ENCODE data around the gene ZBTB45.

ZBTB45 gene

GRCh38 chr19:58513694-58514563, 5.7 kb downstream of the ZBTB45 start:
- Histone ChIP-seq H3K4me2 (ENCODE audit: low read length) (peak overlapping the region; percentile 50), H3K4ac (ENCODE audit: low read depth, low read length) (no peak overlapping the region), H3K79me1 (ENCODE audit: low read length) (peaks cover 5% of the 10 kb centered on the region), H2AK5ac (ENCODE audit: low read length) (peak overlapping the region; percentile 51), H4K8ac (ENCODE audit: low read depth, low read length) (peak overlapping the region; percentile 83), H3K4me3 (ENCODE audit: low read depth, low read length) (peak overlapping the region; percentile 62), H3K27ac (ENCODE audit: low read depth, low read length) (no peak overlapping the region), H3K4me1 (ENCODE audit: control insufficient read depth in 1 of 2, insufficient read depth in 2 of 2, low read length in 2 of 2) (peaks cover 13 to 16% of the 10 kb centered on the region in 2 experiments), H3K9me3 (ENCODE audit: insufficient read depth, low read depth, low read length) (no peaks in the 10 kb centered on the region), H2BK120ac (ENCODE audit: insufficient read depth, low read length, poor library complexity) (no peak overlapping the region), H3K14ac (ENCODE audit: low read length) (peak overlapping the region; percentile 57), H2BK12ac (ENCODE audit: low read length) (no peak overlapping the region), H3K36me3 (ENCODE audit: control insufficient read depth in 1 of 2, insufficient read depth in 2 of 2, low read length in 2 of 2) (peaks cover 26 to 30% of the 10 kb centered on the region in 2 experiments), H2BK5ac (ENCODE audit: low read depth, low read length, poor library complexity) (peak overlapping the region; percentile 5), H3K79me2 (ENCODE audit: control insufficient read depth, insufficient read depth, low read length, poor library complexity) (peaks cover 16% of the 10 kb centered on the region), H2AFZ (ENCODE audit: insufficient read depth, low read length, poor library complexity) (peak overlapping the region; percentile 58), H3K23ac (ENCODE audit: low read length) (no peak overlapping the region), H4K91ac (ENCODE audit: low read depth, low read length) (peak overlapping the region; percentile 81), H3K27me3 (ENCODE audit: insufficient read depth, low read length) (no peaks in the 10 kb centered on the region), H3K18ac (ENCODE audit: low read length) (peak overlapping the region; percentile 68), H4K12ac (ENCODE audit: low read depth, low read length) (peak overlapping the region; percentile 78), H3K9ac (ENCODE audit: low read length) (peak overlapping the region; percentile 67)
- WGBS (ENCODE audit: extremely low coverage, insufficient coverage, insufficient read length) = no CpG with 5 or more reads among the region's 66 CpGs
- peak; percentile 90 to 98 for DNase-seq

GRCh38 chr19:58513213-58513693, 6.4 kb downstream of the ZBTB45 start:
- H2BK120ac ChIP-seq (ENCODE audit: insufficient read depth, low read length, poor library complexity) = no peak overlapping the region
- H3K9ac ChIP-seq (ENCODE audit: low read length) = no peak overlapping the region
- peaks cover 2% of the 10 kb centered on the region for H3K79me1 ChIP-seq (ENCODE audit: low read length)
- H3K4me3 ChIP-seq (ENCODE audit: low read depth, low read length) = no peak overlapping the region
- H3K9me3 ChIP-seq (ENCODE audit: insufficient read depth, low read depth, low read length) = no peaks in the 10 kb centered on the region
- WGBS (ENCODE audit: extremely low coverage, insufficient coverage, insufficient read length) = no CpG with 5 or more reads among the region's 10 CpGs
- H3K4ac ChIP-seq (ENCODE audit: low read depth, low read length) = no peak overlapping the region
- no peak overlapping the region for H3K27ac ChIP-seq (ENCODE audit: low read depth, low read length)
- peaks cover 28 to 30% of the 10 kb centered on the region in 2 experiments for H3K36me3 ChIP-seq (ENCODE audit: control insufficient read depth in 1 of 2, insufficient read depth in 2 of 2, low read length in 2 of 2)
- no peak overlapping the region for H2AFZ ChIP-seq (ENCODE audit: insufficient read depth, low read length, poor library complexity)
- no peak overlapping the region for H3K18ac ChIP-seq (ENCODE audit: low read length)
- peaks cover 8 to 11% of the 10 kb centered on the region in 2 experiments for H3K4me1 ChIP-seq (ENCODE audit: control insufficient read depth in 1 of 2, insufficient read depth in 2 of 2, low read length in 2 of 2)
- H3K4me2 ChIP-seq (ENCODE audit: low read length) = no peak overlapping the region
- no peak overlapping the region for H2BK5ac ChIP-seq (ENCODE audit: low read depth, low read length, poor library complexity)
- H4K91ac ChIP-seq (ENCODE audit: low read depth, low read length) = no peak overlapping the region
- H3K27me3 ChIP-seq (ENCODE audit: insufficient read depth, low read length) = no peaks in the 10 kb centered on the region
- no peak overlapping the region for H4K12ac ChIP-seq (ENCODE audit: low read depth, low read length)
- no peak overlapping the region for H2AK5ac ChIP-seq (ENCODE audit: low read length)
- H3K14ac ChIP-seq (ENCODE audit: low read length) = no peak overlapping the region
- no peak for DNase-seq
- no peak overlapping the region for H3K23ac ChIP-seq (ENCODE audit: low read length)
- H3K79me2 ChIP-seq (ENCODE audit: control insufficient read depth, insufficient read depth, low read length, poor library complexity) = peaks cover 10% of the 10 kb centered on the region
- H4K8ac ChIP-seq (ENCODE audit: low read depth, low read length) = peak overlapping the region; percentile 83
- H2BK12ac ChIP-seq (ENCODE audit: low read length) = no peak overlapping the region

- Histone ChIP-seq H2AFZ (ENCODE audit: insufficient read depth, low read length, poor library complexity) (no peak within 1 kb of the TSS), H3K36me3 (ENCODE audit: control insufficient read depth in 1 of 2, insufficient read depth in 2 of 2, low read length in 2 of 2) (peaks cover 17 to 19% of the 10 kb centered on the region in 2 experiments), H3K23ac (ENCODE audit: low read length) (no peak within 1 kb of the TSS), H3K79me2 (ENCODE audit: control insufficient read depth, insufficient read depth, low read length, poor library complexity) (peaks cover 4% of the 10 kb centered on the region), H2AK5ac (ENCODE audit: low read length) (no peak within 1 kb of the TSS), H3K9ac (ENCODE audit: low read length) (no peak within 1 kb of the TSS), H3K27me3 (ENCODE audit: insufficient read depth, low read length) (no peaks in the 10 kb centered on the region), H3K14ac (ENCODE audit: low read length) (no peak within 1 kb of the TSS), H3K27ac (ENCODE audit: low read depth, low read length) (no peak within 1 kb of the TSS), H3K4ac (ENCODE audit: low read depth, low read length) (no peak within 1 kb of the TSS), H3K79me1 (ENCODE audit: low read length) (peaks cover 2% of the 10 kb centered on the region), H2BK120ac (ENCODE audit: insufficient read depth, low read length, poor library complexity) (no peak within 1 kb of the TSS), H2BK5ac (ENCODE audit: low read depth, low read length, poor library complexity) (no peak within 1 kb of the TSS), H4K8ac (ENCODE audit: low read depth, low read length) (no peak within 1 kb of the TSS), H3K9me3 (ENCODE audit: insufficient read depth, low read depth, low read length) (no peaks in the 10 kb centered on the region), H2BK12ac (ENCODE audit: low read length) (no peak within 1 kb of the TSS), H3K4me3 (ENCODE audit: low read depth, low read length) (peak within 1 kb of the TSS; percentile 21), H3K4me2 (ENCODE audit: low read length) (no peak within 1 kb of the TSS), H4K12ac (ENCODE audit: low read depth, low read length) (no peak within 1 kb of the TSS), H4K91ac (ENCODE audit: low read depth, low read length) (no peak within 1 kb of the TSS), H3K18ac (ENCODE audit: low read length) (no peak within 1 kb of the TSS), H3K4me1 (ENCODE audit: control insufficient read depth in 1 of 2, insufficient read depth in 2 of 2, low read length in 2 of 2) (peaks cover 5 to 7% of the 10 kb centered on the region in 2 experiments)
- no CpG with 5 or more reads among the region's 25 CpGs for WGBS (ENCODE audit: extremely low coverage, insufficient coverage, insufficient read length)
- no peak for DNase-seq
These were observed 8.0 kb downstream of the ZBTB45 start, which contains the start of gene SLC27A5 for GRCh38 chr19:58511353-58512208. SLC27A5 (minus strand) TSS chr19:58511992; CDS start chr19:58511955, 37 bp downstream.

- H4K8ac ChIP-seq (ENCODE audit: low read depth, low read length) = no peak overlapping the region
- no peak overlapping the region for H2AFZ ChIP-seq (ENCODE audit: insufficient read depth, low read length, poor library complexity)
- H2BK5ac ChIP-seq (ENCODE audit: low read depth, low read length, poor library complexity) = no peak overlapping the region
- H3K14ac ChIP-seq (ENCODE audit: low read length) = no peak overlapping the region
- no peak overlapping the region for H3K23ac ChIP-seq (ENCODE audit: low read length)
- peaks cover 2% of the 10 kb centered on the region for H3K79me1 ChIP-seq (ENCODE audit: low read length)
- H3K4me3 ChIP-seq (ENCODE audit: low read depth, low read length) = no peak overlapping the region
- H3K27ac ChIP-seq (ENCODE audit: low read depth, low read length) = no peak overlapping the region
- no peak overlapping the region for H2BK120ac ChIP-seq (ENCODE audit: insufficient read depth, low read length, poor library complexity)
- no peak overlapping the region for H4K12ac ChIP-seq (ENCODE audit: low read depth, low read length)
- no peak overlapping the region for H2AK5ac ChIP-seq (ENCODE audit: low read length)
- peaks cover 6 to 9% of the 10 kb centered on the region in 2 experiments for H3K36me3 ChIP-seq (ENCODE audit: control insufficient read depth in 1 of 2, insufficient read depth in 2 of 2, low read length in 2 of 2)
- H2BK12ac ChIP-seq (ENCODE audit: low read length) = no peak overlapping the region
- H3K4me2 ChIP-seq (ENCODE audit: low read length) = no peak overlapping the region
- no peak overlapping the region for H3K9ac ChIP-seq (ENCODE audit: low read length)
- H3K79me2 ChIP-seq (ENCODE audit: control insufficient read depth, insufficient read depth, low read length, poor library complexity) = peaks cover 4% of the 10 kb centered on the region
- no CpG with 5 or more reads among the region's 8 CpGs for WGBS (ENCODE audit: extremely low coverage, insufficient coverage, insufficient read length)
- no peaks in the 10 kb centered on the region for H3K9me3 ChIP-seq (ENCODE audit: insufficient read depth, low read depth, low read length)
- H3K4me1 ChIP-seq (ENCODE audit: control insufficient read depth in 1 of 2, insufficient read depth in 2 of 2, low read length in 2 of 2) = peaks cover 5 to 7% of the 10 kb centered on the region in 2 experiments
- H3K4ac ChIP-seq (ENCODE audit: low read depth, low read length) = no peak overlapping the region
- no peak overlapping the region for H3K18ac ChIP-seq (ENCODE audit: low read length)
- no peaks in the 10 kb centered on the region for H3K27me3 ChIP-seq (ENCODE audit: insufficient read depth, low read length)
- no peak for DNase-seq
- H4K91ac ChIP-seq (ENCODE audit: low read depth, low read length) = no peak overlapping the region
These were observed 9.3 kb downstream of the ZBTB45 start for GRCh38 chr19:58510084-58510862.

Data from trophoblast cell (in vitro differentiated cells and primary cell).